ENCODE data around the gene CCNY.

CCNY gene

DNA sequence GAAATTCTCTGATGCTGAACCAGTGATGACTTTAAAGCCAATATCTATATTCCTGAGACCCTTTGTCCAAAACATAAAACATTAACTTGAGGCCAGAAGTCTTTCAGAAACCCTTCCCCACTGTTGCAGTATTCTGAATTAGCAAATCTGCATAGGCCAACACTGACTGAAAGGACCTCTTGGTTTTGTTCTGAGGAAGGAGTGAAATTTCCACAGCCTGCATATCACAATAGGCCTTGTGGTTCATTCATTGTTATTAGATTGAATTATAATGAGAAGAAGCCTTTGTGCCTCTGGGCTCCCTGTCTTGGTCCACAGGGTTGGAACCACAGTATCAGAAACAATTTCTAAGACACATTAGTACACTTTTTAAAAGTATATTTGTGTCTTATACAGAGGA lies 90.3 kb downstream of the CCNY start:
- Histone ChIP-seq H3K4me3 (ENCODE audit: severe bottlenecking) (no peak overlapping the region), H3K36me3 (ENCODE audit: low read depth) (peaks cover 5% of the 10 kb centered on the region; the same call in 1 of the 2 replicates), H3K27me3 (ENCODE audit: insufficient read depth, poor library complexity, severe bottlenecking) (no peaks in the 10 kb centered on the region), H3K27ac (ENCODE audit: poor library complexity, severe bottlenecking) (no peak overlapping the region), H3K9me3 (ENCODE audit: severe bottlenecking) (no peaks in the 10 kb centered on the region), H3K4me1 (ENCODE audit: insufficient read depth, poor library complexity, severe bottlenecking) (peaks cover 31% of the 10 kb centered on the region)
- TF ChIP-seq, protein P1, sequence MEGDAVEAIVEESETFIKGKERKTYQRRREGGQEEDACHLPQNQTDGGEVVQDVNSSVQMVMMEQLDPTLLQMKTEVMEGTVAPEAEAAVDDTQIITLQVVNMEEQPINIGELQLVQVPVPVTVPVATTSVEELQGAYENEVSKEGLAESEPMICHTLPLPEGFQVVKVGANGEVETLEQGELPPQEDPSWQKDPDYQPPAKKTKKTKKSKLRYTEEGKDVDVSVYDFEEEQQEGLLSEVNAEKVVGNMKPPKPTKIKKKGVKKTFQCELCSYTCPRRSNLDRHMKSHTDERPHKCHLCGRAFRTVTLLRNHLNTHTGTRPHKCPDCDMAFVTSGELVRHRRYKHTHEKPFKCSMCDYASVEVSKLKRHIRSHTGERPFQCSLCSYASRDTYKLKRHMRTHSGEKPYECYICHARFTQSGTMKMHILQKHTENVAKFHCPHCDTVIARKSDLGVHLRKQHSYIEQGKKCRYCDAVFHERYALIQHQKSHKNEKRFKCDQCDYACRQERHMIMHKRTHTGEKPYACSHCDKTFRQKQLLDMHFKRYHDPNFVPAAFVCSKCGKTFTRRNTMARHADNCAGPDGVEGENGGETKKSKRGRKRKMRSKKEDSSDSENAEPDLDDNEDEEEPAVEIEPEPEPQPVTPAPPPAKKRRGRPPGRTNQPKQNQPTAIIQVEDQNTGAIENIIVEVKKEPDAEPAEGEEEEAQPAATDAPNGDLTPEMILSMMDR (IDR thresholded peaks at IDR 0.05; ENCODE audit: poor library complexity, severe bottlenecking), result no peak
- no peak for DNase-seq (ENCODE audit: low spot score)
- no peak for ATAC-seq (ENCODE audit: low read depth)

DNA sequence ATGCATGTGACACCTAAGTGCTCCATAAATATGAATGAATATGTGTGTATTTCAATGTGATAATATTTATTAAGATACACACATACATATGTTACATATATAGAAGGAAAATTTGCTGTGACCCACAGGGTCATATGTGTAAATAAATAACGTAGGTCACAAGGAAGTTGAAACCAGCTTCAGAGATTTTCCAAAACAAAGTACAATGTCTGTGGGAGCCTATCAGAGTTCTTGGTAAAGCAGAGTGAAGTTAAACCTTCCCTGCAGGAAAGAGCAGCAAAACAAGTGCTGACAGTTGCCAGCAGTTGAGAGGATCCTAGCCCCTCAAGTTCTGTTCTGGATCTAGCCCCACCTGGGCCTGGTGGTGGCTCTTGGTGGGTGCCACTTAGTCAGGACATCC lies 91.2 kb downstream of the CCNY start:
- DNase-seq (ENCODE audit: low spot score), result no peak
- H3K4me1 ChIP-seq (ENCODE audit: insufficient read depth, poor library complexity, severe bottlenecking), result peaks cover 31% of the 10 kb centered on the region
- H3K27ac ChIP-seq (ENCODE audit: poor library complexity, severe bottlenecking), result no peak overlapping the region
- no peaks in the 10 kb centered on the region for H3K27me3 ChIP-seq (ENCODE audit: insufficient read depth, poor library complexity, severe bottlenecking)
- no peaks in the 10 kb centered on the region for H3K9me3 ChIP-seq (ENCODE audit: severe bottlenecking)
- peaks cover 5% of the 10 kb centered on the region; the same call in 1 of the 2 replicates for H3K36me3 ChIP-seq (ENCODE audit: low read depth)
- ATAC-seq (ENCODE audit: low read depth), result no peak
- no peak overlapping the region for H3K4me3 ChIP-seq (ENCODE audit: severe bottlenecking)
- TF ChIP-seq, protein P1 (IDR thresholded peaks at IDR 0.05; ENCODE audit: poor library complexity, severe bottlenecking), result no peak

DNA sequence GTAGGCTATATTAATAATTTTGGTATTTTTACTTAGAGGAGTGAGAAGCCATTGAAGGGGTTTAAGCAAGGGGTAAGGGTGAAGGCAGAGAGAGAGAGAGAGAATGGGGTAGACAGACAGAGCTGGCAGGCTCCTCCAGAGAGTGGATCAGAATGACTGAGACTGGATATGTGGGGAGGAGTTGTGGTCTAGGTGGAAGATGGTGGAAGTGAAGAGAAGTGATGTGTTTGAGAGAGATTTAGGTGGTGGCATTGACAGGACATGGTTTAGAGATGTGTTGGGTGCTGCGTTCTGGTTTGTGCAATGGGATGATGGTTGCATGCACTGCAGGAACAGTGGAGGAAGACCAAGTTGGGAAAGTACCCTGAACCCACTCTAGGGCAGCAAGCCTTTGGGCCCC lies 92.2 kb downstream of the CCNY start:
- DNase-seq (ENCODE audit: low spot score), result no peak
- ATAC-seq (ENCODE audit: low read depth), result no peak
- Histone ChIP-seq H3K4me1 (ENCODE audit: insufficient read depth, poor library complexity, severe bottlenecking) (peaks cover 33% of the 10 kb centered on the region), H3K9me3 (ENCODE audit: severe bottlenecking) (no peaks in the 10 kb centered on the region), H3K27me3 (ENCODE audit: insufficient read depth, poor library complexity, severe bottlenecking) (no peaks in the 10 kb centered on the region), H3K4me3 (ENCODE audit: severe bottlenecking) (no peak overlapping the region), H3K36me3 (ENCODE audit: low read depth) (peaks cover 5% of the 10 kb centered on the region; the same call in 1 of the 2 replicates), H3K27ac (ENCODE audit: poor library complexity, severe bottlenecking) (no peak overlapping the region)
- TF ChIP-seq, protein P1 (IDR thresholded peaks at IDR 0.05; ENCODE audit: poor library complexity, severe bottlenecking), result no peak

DNA sequence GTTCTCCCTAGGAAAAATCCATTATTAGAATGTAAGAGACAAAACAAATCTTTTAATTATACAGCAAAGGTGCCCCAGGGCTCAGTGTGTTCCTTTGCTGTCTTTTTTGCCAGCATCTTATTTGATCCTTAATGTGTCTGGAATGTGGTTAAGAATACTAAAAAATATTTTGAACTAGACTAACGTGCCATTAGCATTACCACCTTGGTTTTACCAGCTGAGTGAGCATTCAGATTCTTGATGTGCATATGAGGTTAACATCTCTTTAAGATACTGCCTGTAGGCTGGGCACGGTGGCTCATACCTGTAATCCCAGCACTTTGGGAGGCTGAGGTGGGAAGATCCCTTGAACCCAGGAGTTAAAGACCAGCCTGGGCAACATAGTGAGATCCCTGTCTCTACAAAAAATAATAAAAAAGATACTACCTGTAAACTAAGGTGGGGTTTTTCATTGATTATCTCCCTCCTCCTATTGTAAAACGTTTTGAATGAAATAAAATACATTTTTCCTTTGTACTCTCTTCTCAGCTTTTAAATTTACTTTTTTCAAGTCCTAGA lies 96.6 kb downstream of the CCNY start:
- ATAC-seq (ENCODE audit: low read depth) (no peak), DNase-seq (ENCODE audit: low spot score) (no peak)
- no peaks in the 10 kb centered on the region for H3K27me3 ChIP-seq (ENCODE audit: insufficient read depth, poor library complexity, severe bottlenecking)
- H3K27ac ChIP-seq (ENCODE audit: poor library complexity, severe bottlenecking), result no peak overlapping the region
- no peaks in the 10 kb centered on the region for H3K9me3 ChIP-seq (ENCODE audit: severe bottlenecking)
- H3K4me1 ChIP-seq (ENCODE audit: insufficient read depth, poor library complexity, severe bottlenecking), result peaks cover 17% of the 10 kb centered on the region
- H3K36me3 ChIP-seq (ENCODE audit: low read depth), result no peaks in the 10 kb centered on the region
- H3K4me3 ChIP-seq (ENCODE audit: severe bottlenecking), result no peak overlapping the region
- TF ChIP-seq, protein P1 (IDR thresholded peaks at IDR 0.05; ENCODE audit: poor library complexity, severe bottlenecking), result no peak

DNA sequence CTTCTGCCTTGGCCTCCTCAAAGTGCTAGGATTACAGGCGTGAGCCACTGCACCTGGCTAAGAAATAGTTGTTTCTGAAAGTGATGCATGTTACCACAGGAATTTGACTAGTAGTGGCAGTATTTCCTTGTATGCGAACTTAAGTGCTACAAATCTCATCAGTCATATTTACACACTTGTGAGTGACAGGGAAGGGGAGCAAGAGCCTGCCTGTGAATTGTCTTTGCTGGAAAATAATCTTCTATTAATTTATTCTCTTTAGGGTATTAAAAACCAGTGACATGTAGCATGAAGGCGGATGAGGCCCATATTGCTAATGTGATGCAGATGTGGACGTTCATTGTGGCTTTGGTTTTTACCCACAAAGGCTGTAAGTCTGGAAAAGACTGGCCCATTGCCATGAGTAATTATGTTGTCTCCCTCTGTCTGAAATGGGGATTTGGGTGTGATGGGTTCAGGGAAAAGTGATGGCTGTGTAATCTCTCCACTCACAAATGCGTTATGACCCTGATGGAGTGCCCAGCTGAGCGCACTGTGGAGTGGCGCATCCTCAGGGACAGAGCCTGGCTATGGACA lies 97.6 kb downstream of the CCNY start:
- TF ChIP-seq, protein P1 (IDR thresholded peaks at IDR 0.05; ENCODE audit: poor library complexity, severe bottlenecking), result no peak
- Histone ChIP-seq H3K4me1 (ENCODE audit: insufficient read depth, poor library complexity, severe bottlenecking) (peaks cover 17% of the 10 kb centered on the region), H3K36me3 (ENCODE audit: low read depth) (no peaks in the 10 kb centered on the region), H3K4me3 (ENCODE audit: severe bottlenecking) (no peak overlapping the region), H3K27me3 (ENCODE audit: insufficient read depth, poor library complexity, severe bottlenecking) (no peaks in the 10 kb centered on the region), H3K27ac (ENCODE audit: poor library complexity, severe bottlenecking) (no peak overlapping the region), H3K9me3 (ENCODE audit: severe bottlenecking) (peaks cover 4% of the 10 kb centered on the region)
- DNase-seq (ENCODE audit: low spot score) (no peak), ATAC-seq (ENCODE audit: low read depth) (0 out of 3 replicates have a peak, but pooled peaks have one; percentile 23)

Data from RWPE2 (cell line).